ENCODE data around the gene CGNL1.

Gene CGNL1

GRCh38 chr15:57527382-57528091 is 151.2 kb downstream of the CGNL1 start:
- no peak for DNase-seq (ENCODE audit: low read depth)

- no peak for DNase-seq (ENCODE audit: low read depth)
Observed at GRCh38 chr15:57528940-57529565, 152.7 kb downstream of the CGNL1 start.

- DNase-seq (ENCODE audit: low read depth) = no peak
Observed at GRCh38 chr15:57529748-57530147, 153.4 kb downstream of the CGNL1 start.

GRCh38 chr15:57532731-57533447 is 156.6 kb downstream of the CGNL1 start:
- no peak for DNase-seq (ENCODE audit: low read depth)

- no peak for DNase-seq (ENCODE audit: low read depth)
Observed at GRCh38 chr15:57533448-57533799, 157.1 kb downstream of the CGNL1 start.

GRCh38 chr15:57534281-57534680 is 158.0 kb downstream of the CGNL1 start:
- no peak for DNase-seq (ENCODE audit: low read depth)

- DNase-seq (ENCODE audit: low read depth) = no peak
Observed at GRCh38 chr15:57537072-57537471, 160.8 kb downstream of the CGNL1 start.

- no peak for DNase-seq (ENCODE audit: low read depth)
Observed at GRCh38 chr15:57537488-57538264, 161.4 kb downstream of the CGNL1 start.

- no peak for DNase-seq (ENCODE audit: low read depth)
Observed at GRCh38 chr15:57538265-57538529, 161.9 kb downstream of the CGNL1 start.

- no peak for DNase-seq (ENCODE audit: low read depth)
Observed at GRCh38 chr15:57538821-57539220, 162.5 kb downstream of the CGNL1 start.

- DNase-seq (ENCODE audit: low read depth) = no peak
Observed at GRCh38 chr15:57540211-57540610, 163.9 kb downstream of the CGNL1 start.

- DNase-seq (ENCODE audit: low read depth) = no peak
Observed at GRCh38 chr15:57540736-57541135, 164.4 kb downstream of the CGNL1 start.

GRCh38 chr15:57541271-57541670 is 165.0 kb downstream of the CGNL1 start:
- no peak for DNase-seq (ENCODE audit: low read depth)

GRCh38 chr15:57541805-57542504 is 165.7 kb downstream of the CGNL1 start:
- no peak for DNase-seq (ENCODE audit: low read depth)

- no peak for DNase-seq (ENCODE audit: low read depth)
Observed at GRCh38 chr15:57542505-57542817, 166.2 kb downstream of the CGNL1 start.

GRCh38 chr15:57544848-57545480 is 168.7 kb downstream of the CGNL1 start:
- no peak for DNase-seq (ENCODE audit: low read depth)

- no peak for DNase-seq (ENCODE audit: low read depth)
Observed at GRCh38 chr15:57545995-57546394, 169.7 kb downstream of the CGNL1 start.

GRCh38 chr15:57547243-57547755 is 171.0 kb downstream of the CGNL1 start:
- no peak for DNase-seq (ENCODE audit: low read depth)

- no peak for DNase-seq (ENCODE audit: low read depth)
Observed at GRCh38 chr15:57548351-57548750, 172.0 kb downstream of the CGNL1 start.

GRCh38 chr15:57548835-57549234 is 172.5 kb downstream of the CGNL1 start:
- no peak for DNase-seq (ENCODE audit: low read depth)

- no peak for DNase-seq (ENCODE audit: low read depth)
Observed at GRCh38 chr15:57549935-57550334, 173.6 kb downstream of the CGNL1 start.

- DNase-seq (ENCODE audit: low read depth) = no peak
Observed at GRCh38 chr15:57550640-57551039, 174.3 kb downstream of the CGNL1 start.

Measured in activated T-helper 1 cell treated with Interleukin-2 at 50 U/mL for 16 hours (primary cell).